ENCODE measurements around the gene NR6A1. TPM values are rescaled to one million over a fixed set of nuclear protein-coding genes. Genes with fewer than 3 reads are reported as not detected.

The NR6A1 gene
- total and polyA plus RNA-seq, 2 of the 13 experiments (the other 11 are each of a cell fraction or from before 2014, with no cell fraction given), result 28.1 to 31.5 TPM

GRCh38 chr9:124510650-124511425 lies 260.3 kb downstream of the NR6A1 start (continued):
- TF ChIP-seq E2F5 (CRISPR knock-in tag; conservative IDR thresholded peaks at IDR 0.05), result no peak
- no peak for TF ChIP-seq TBP (CRISPR knock-in tag; IDR thresholded peaks at IDR 0.05)
- TF ChIP-seq ZNF644 (CRISPR knock-in tag; IDR thresholded peaks at IDR 0.05; ENCODE audit: low read depth), result no peak; the same call in 1 of the 2 replicates
- TF ChIP-seq MXD1 (CRISPR knock-in tag; IDR thresholded peaks at IDR 0.05), result no peak
- 0 out of 2 replicates have a peak, but pooled peaks have one; percentile 36 for TF ChIP-seq POGK (CRISPR knock-in tag; conservative IDR thresholded peaks at IDR 0.05)
- TF ChIP-seq TRIM24 (CRISPR knock-in tag; IDR thresholded peaks at IDR 0.05), result no peak
- no peak for TF ChIP-seq TEF (CRISPR knock-in tag; IDR thresholded peaks at IDR 0.05)
- no peak for TF ChIP-seq DMAP1 (CRISPR knock-in tag; IDR thresholded peaks at IDR 0.05)
- TF ChIP-seq MAFF (IDR thresholded peaks at IDR 0.05; ENCODE audit: low read depth, low read length), result peak; percentile 65
- TF ChIP-seq ZNF274 (CRISPR knock-in tag; IDR thresholded peaks at IDR 0.05), result no peak
- no peak; the same call in 1 of the 2 replicates for TF ChIP-seq ZNF225 (CRISPR knock-in tag; IDR thresholded peaks at IDR 0.05)
- no peak for TF ChIP-seq ZNF382 (CRISPR knock-in tag; IDR thresholded peaks at IDR 0.05; ENCODE audit: borderline replicate concordance)
- TF ChIP-seq ZNF558 (CRISPR knock-in tag; IDR thresholded peaks at IDR 0.05; ENCODE audit: borderline replicate concordance), result no peak
- no peak for TF ChIP-seq ZNF674 (CRISPR knock-in tag; IDR thresholded peaks at IDR 0.05; ENCODE audit: low read depth)
- peak; percentile 58 to 70; a peak in 1 of 4 replicates for TF ChIP-seq EP300 (IDR thresholded peaks at IDR 0.05; ENCODE audit: low read depth in 2 of 2, low read length in 2 of 2)
- no peak for TF ChIP-seq EP300 (CRISPR knock-in tag; IDR thresholded peaks at IDR 0.05; ENCODE audit: borderline replicate concordance)
- no peak for TF ChIP-seq KDM5B (CRISPR knock-in tag; IDR thresholded peaks at IDR 0.05; ENCODE audit: borderline replicate concordance)
- no peak for TF ChIP-seq ZNF281 (CRISPR knock-in tag; IDR thresholded peaks at IDR 0.05; ENCODE audit: borderline replicate concordance)
- TF ChIP-seq PBX3 (CRISPR knock-in tag; IDR thresholded peaks at IDR 0.05; ENCODE audit: borderline replicate concordance), result no peak
- peak; percentile 94; the same call in 1 of the 2 replicates for TF ChIP-seq ZNF768 (CRISPR knock-in tag; IDR thresholded peaks at IDR 0.05)
